SU-DHL-6 (cell line): ENCODE results near the gene ULK3.

Experiments used
- H2AFZ ChIP-seq: fragments of 200-600 bp; sonication (generic); 2 replicates; pipeline ENCODE4 v1.6.1; 2014; ENCODE audit warnings: low read depth, mild to moderate bottlenecking, moderate library complexity, mixed read lengths, antibody characterized with exemption, low read length; ENCODE audit not compliant: severe bottlenecking
- H3F3A ChIP-seq: fragments of 200-600 bp; shearing (Covaris generic); 2 replicates; pipeline ENCODE4 v1.6.0; 2016; ENCODE audit warnings: antibody characterized with exemption, mild to moderate bottlenecking; ENCODE audit not compliant: insufficient read depth
- H3K27ac ChIP-seq: fragments of 200-600 bp; sonication (generic); 2 replicates; pipeline ENCODE4 v1.5.1; 2016; ENCODE audit warnings: low read depth, mild to moderate bottlenecking, low read length, moderate library complexity, mixed read lengths
- H3K27me3 ChIP-seq: fragments of 200-600 bp; sonication (generic), shearing (Covaris generic); 2 replicates; pipeline ENCODE4 v1.6.0; 2014; ENCODE audit warnings: mild to moderate bottlenecking, low read length
- H3K36me3 ChIP-seq: fragments of 200-600 bp; sonication (generic); 2 replicates; pipeline ENCODE4 v1.6.1; 2014; ENCODE audit warnings: mild to moderate bottlenecking, low read length, mixed read lengths
- H3K4me2 ChIP-seq: fragments of 300-600, 200-600 bp; shearing (Covaris generic), sonication (generic); 2 replicates; pipeline ENCODE4 v1.6.0; 2014; ENCODE audit warnings: low read length, low read depth, mild to moderate bottlenecking; ENCODE audit not compliant: poor library complexity, severe bottlenecking
- H3K4me3 ChIP-seq: fragments of 200-600 bp; sonication (generic); 2 replicates; pipeline ENCODE4 v1.5.1; 2014; ENCODE audit warnings: antibody characterized with exemption, low read length, mild to moderate bottlenecking, mixed read lengths; ENCODE audit not compliant: insufficient read depth, poor library complexity, severe bottlenecking
- H3K79me2 ChIP-seq: fragments of 200-600 bp; sonication (generic); 2 replicates; pipeline ENCODE4 v1.6.1; 2014; ENCODE audit warnings: mild to moderate bottlenecking, low read length, moderate library complexity; ENCODE audit not compliant: insufficient read depth
- H3K9ac ChIP-seq: fragments of 200-600 bp; sonication (generic); 2 replicates; pipeline ENCODE4 v1.7.0; 2014; ENCODE audit warnings: mild to moderate bottlenecking, low read length
- H3K9me2 ChIP-seq: fragments of 200-600 bp; sonication (generic); replicated peaks from 2 replicates; pipeline ENCODE4 v1.6.1; 2014; ENCODE audit warnings: low read length; ENCODE audit not compliant: insufficient read depth
- H3K9me3 ChIP-seq: fragments of 200-600 bp; sonication (generic); 2 replicates; pipeline ENCODE4 v1.6.1; 2014; ENCODE audit warnings: low read length, mixed read lengths; ENCODE audit not compliant: insufficient read depth
- H4K20me1 ChIP-seq: fragments of 200-600 bp; sonication (generic); 2 replicates; pipeline ENCODE4 v1.6.1; 2014; ENCODE audit warnings: low read depth, mild to moderate bottlenecking, antibody characterized with exemption, low read length, moderate library complexity, mixed read lengths
- CTCF ChIP-seq: fragments of 200-600 bp; sonication (generic); IDR thresholded peaks from one replicate; pipeline ENCODE4 v1.5.1; 2017; ENCODE audit warnings: antibody characterized with exemption, mild to moderate bottlenecking, low read length, moderate library complexity; ENCODE audit not compliant: insufficient read depth, poor library complexity, severe bottlenecking
- EZH2phosphoT487 ChIP-seq: fragments of 200-600 bp; sonication (generic), shearing (Covaris generic); conservative IDR thresholded peaks from 2 replicates; pipeline ENCODE4 v1.6.1; 2018; ENCODE audit warnings: mild to moderate bottlenecking, antibody characterized with exemption, low read length, moderate library complexity, mixed read lengths

Gene ULK3

GRCh38 chr15:74857082-74857655 lies 14.2 kb upstream of the ULK3 start:
- H3K9me3 ChIP-seq, result no peaks in the 10 kb centered on the region
- peak overlapping the region; percentile 58 for H3K27ac ChIP-seq
- no peaks in the 10 kb centered on the region for H3K9me2 ChIP-seq
- H3K4me2 ChIP-seq, result peak overlapping the region; percentile 30
- H4K20me1 ChIP-seq, result no peaks in the 10 kb centered on the region
- TF ChIP-seq CTCF (no peak), EZH2phosphoT487 (no peak)
- H3K36me3 ChIP-seq, result no peaks in the 10 kb centered on the region
- peak overlapping the region; percentile 18; the same call in 1 of the 2 replicates for H3K9ac ChIP-seq
- peaks cover 11% of the 10 kb centered on the region for H3F3A ChIP-seq
- H3K27me3 ChIP-seq, result no peaks in the 10 kb centered on the region
- peaks cover 43% of the 10 kb centered on the region for H3K79me2 ChIP-seq
- no peak overlapping the region for H2AFZ ChIP-seq
- H3K4me3 ChIP-seq, result no peak overlapping the region

GRCh38 chr15:74856537-74856936 lies 13.6 kb upstream of the ULK3 start:
- H3K36me3 ChIP-seq, result no peaks in the 10 kb centered on the region
- no peaks in the 10 kb centered on the region for H3K27me3 ChIP-seq
- H3K27ac ChIP-seq, result peak overlapping the region; percentile 58
- H3K9ac ChIP-seq, result no peak overlapping the region
- peaks cover 11% of the 10 kb centered on the region for H3F3A ChIP-seq
- no peaks in the 10 kb centered on the region for H3K9me3 ChIP-seq
- H4K20me1 ChIP-seq, result no peaks in the 10 kb centered on the region
- TF ChIP-seq EZH2phosphoT487, result no peak
- TF ChIP-seq CTCF, result no peak
- no peak overlapping the region for H3K4me2 ChIP-seq
- H3K79me2 ChIP-seq, result peaks cover 43% of the 10 kb centered on the region
- H3K4me3 ChIP-seq, result no peak overlapping the region
- no peak overlapping the region for H2AFZ ChIP-seq
- H3K9me2 ChIP-seq, result no peaks in the 10 kb centered on the region

GRCh38 chr15:74855857-74856256 lies 12.9 kb upstream of the ULK3 start:
- H3K36me3 ChIP-seq, result no peaks in the 10 kb centered on the region
- no peak overlapping the region for H3K27ac ChIP-seq
- H3K4me3 ChIP-seq, result no peak overlapping the region
- H3K79me2 ChIP-seq, result peaks cover 37% of the 10 kb centered on the region
- H4K20me1 ChIP-seq, result no peaks in the 10 kb centered on the region
- no peaks in the 10 kb centered on the region for H3K9me3 ChIP-seq
- no peaks in the 10 kb centered on the region for H3K9me2 ChIP-seq
- no peak overlapping the region for H3K4me2 ChIP-seq
- H3F3A ChIP-seq, result peaks cover 11% of the 10 kb centered on the region
- no peak overlapping the region for H2AFZ ChIP-seq
- no peak overlapping the region for H3K9ac ChIP-seq
- no peaks in the 10 kb centered on the region for H3K27me3 ChIP-seq
- TF ChIP-seq EZH2phosphoT487, result no peak

- H3K4me2 ChIP-seq, result no peak overlapping the region
- peaks cover 29% of the 10 kb centered on the region for H3K79me2 ChIP-seq
- H4K20me1 ChIP-seq, result no peaks in the 10 kb centered on the region
- H3F3A ChIP-seq, result peaks cover 11% of the 10 kb centered on the region
- no peaks in the 10 kb centered on the region for H3K36me3 ChIP-seq
- H2AFZ ChIP-seq, result no peak overlapping the region
- no peak overlapping the region for H3K27ac ChIP-seq
- no peaks in the 10 kb centered on the region for H3K9me2 ChIP-seq
- no peak overlapping the region for H3K9ac ChIP-seq
- H3K27me3 ChIP-seq, result no peaks in the 10 kb centered on the region
- H3K9me3 ChIP-seq, result no peaks in the 10 kb centered on the region
- H3K4me3 ChIP-seq, result no peak overlapping the region
- TF ChIP-seq CTCF, result no peak
- TF ChIP-seq EZH2phosphoT487, result no peak
Observed at GRCh38 chr15:74854453-74855022, 11.6 kb upstream of the ULK3 start.
